Fibroblast of pulmonary artery (primary cell): ENCODE measurements around the gene ZNF263.

Source experiments
- DNase-seq: peaks from one replicate; pipeline ENCODE4 v3.0.0-alpha.2; 2010; ENCODE audit warnings: low read depth
- H3K4me3 ChIP-seq: replicated peaks from 2 replicates; pipeline ENCODE4 v1.5.1; 2011; ENCODE audit warnings: low read depth, mild to moderate bottlenecking, control low read depth, low read length, moderate library complexity
- TF ChIP-seq, protein P1 (sequence below): IDR thresholded peaks from 2 replicates; pipeline ENCODE4 v1.5.1; 2011; ENCODE audit warnings: mild to moderate bottlenecking, control low read depth, low read length, inconsistent platforms; ENCODE audit errors: missing control alignments

ZNF263 gene

DNA sequence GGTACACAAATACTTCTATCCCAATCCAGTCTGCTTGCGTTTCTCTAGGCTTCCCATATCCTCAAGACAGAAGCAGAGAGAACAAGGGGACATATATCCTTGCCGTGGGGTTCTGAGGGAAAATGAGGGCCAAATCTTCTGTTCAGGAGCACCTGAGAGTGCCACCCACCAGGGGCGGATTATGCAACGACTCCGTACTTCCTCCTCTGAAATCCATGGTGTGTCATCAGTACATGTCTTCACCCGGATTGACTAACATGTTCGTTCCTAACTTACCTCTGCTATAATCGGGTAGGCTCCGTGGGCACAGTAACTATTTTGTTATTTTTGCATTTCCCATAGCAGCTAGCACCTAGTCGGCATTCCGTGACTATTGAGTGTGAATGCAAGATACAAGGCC lies 40.6 kb upstream of the ZNF263 start:
- no peak for DNase-seq
- H3K4me3 ChIP-seq: no peak overlapping the region
- TF ChIP-seq, protein P1, sequence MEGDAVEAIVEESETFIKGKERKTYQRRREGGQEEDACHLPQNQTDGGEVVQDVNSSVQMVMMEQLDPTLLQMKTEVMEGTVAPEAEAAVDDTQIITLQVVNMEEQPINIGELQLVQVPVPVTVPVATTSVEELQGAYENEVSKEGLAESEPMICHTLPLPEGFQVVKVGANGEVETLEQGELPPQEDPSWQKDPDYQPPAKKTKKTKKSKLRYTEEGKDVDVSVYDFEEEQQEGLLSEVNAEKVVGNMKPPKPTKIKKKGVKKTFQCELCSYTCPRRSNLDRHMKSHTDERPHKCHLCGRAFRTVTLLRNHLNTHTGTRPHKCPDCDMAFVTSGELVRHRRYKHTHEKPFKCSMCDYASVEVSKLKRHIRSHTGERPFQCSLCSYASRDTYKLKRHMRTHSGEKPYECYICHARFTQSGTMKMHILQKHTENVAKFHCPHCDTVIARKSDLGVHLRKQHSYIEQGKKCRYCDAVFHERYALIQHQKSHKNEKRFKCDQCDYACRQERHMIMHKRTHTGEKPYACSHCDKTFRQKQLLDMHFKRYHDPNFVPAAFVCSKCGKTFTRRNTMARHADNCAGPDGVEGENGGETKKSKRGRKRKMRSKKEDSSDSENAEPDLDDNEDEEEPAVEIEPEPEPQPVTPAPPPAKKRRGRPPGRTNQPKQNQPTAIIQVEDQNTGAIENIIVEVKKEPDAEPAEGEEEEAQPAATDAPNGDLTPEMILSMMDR: no peak

DNA sequence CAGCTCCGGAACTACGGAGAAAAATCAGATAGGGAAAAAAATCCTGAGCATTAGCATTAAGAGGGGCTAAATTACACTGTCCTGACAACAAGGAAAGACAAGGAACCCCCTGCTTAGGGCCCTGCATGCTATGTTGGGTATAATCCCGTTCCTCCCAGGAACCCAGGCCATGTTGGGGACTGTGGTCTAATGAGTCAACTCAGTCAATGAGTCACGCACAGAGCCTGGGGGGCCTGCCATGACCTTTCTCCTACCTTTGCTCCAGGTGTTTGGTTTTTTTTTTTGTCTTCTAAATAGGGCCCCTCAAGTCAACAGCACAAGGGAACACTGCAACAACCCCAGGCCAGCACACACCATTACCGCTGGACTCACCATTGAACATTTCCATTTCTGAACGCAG lies 39.4 kb upstream of the ZNF263 start:
- TF ChIP-seq, protein P1: no peak
- no peak overlapping the region for H3K4me3 ChIP-seq
- no peak for DNase-seq

DNA sequence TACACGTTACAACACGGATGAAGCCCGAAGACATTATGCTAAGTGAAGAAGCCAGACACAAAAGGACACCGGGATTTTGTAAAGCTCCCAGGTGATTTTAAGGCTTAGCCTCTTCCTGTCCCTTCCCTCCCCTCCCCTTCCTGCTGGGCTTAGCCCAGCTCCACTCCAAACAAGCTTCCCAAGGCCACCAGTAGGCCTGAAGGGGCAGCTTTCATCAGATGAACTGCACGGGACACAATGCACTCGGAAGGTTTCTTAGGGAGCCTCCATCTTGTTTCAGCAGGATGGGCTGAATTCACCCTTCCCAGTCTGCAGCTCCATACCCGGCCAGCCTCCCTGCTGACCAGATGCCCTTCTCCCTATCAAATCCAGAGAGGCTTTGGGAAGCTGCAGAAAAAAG lies 37.3 kb upstream of the ZNF263 start:
- H3K4me3 ChIP-seq: no peak overlapping the region
- TF ChIP-seq, protein P1: no peak
- no peak for DNase-seq

DNA sequence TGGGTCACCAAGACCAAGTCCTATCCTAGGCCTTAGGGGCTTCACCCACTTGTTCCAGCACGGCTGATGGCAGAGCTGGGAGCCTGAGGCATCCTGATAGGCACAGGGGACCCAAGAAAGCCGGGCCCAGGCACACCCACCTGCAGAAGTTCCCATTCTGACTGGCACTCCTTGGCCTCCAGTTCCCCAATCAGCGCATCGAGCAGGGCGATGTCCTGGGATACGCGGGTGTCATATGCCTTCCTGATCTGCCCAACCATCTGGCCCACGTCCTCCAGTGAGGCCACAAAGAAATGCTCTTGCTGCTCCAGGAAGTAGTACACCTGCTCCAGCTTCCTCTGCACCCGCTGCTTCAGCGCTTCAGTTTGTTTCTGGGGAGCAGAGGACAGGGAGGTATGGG lies 36.4 kb upstream of the ZNF263 start:
- DNase-seq: no peak
- H3K4me3 ChIP-seq: no peak overlapping the region
- TF ChIP-seq, protein P1: no peak

DNA sequence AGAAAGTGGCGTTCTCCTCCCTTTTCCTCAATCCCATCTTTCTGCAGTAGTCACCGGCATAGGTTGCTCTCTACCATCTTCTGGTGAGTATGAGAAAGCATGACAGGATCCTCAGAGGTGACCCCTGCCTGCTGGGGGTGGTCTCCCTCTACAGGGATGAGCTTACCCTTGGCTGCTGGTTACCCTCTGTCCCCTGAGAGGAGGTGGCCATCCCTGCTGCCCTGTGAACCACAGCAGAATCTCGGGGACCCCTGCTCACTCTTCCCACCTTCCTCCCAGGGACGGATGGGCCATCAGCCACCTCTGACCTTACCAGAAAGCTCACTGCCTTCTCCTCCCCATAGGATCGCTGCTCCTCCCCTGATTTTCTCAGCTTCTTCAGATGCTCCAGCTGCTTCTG lies 34.7 kb upstream of the ZNF263 start:
- TF ChIP-seq, protein P1: no peak
- H3K4me3 ChIP-seq: no peak overlapping the region
- no peak for DNase-seq

DNA sequence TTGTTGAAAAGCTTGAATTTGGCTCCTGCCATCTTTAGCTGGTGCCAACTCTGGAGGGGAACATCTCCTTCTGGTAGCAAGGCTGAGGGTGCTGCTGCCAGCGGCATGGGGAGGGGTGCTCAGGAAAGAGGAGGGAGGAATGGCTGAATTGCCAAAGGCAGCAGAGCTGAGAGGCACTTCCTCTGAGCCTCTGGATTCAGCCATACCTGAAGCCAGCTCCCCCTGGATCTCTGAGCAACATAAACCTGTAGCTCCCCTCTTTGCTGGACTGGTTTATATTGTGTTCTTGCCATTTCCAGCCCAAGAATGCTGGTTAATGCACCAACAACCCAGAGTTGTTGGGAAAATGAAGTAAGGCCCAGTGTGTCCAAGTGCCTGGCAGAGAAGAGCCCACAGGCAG lies 34.3 kb upstream of the ZNF263 start:
- H3K4me3 ChIP-seq: no peak overlapping the region
- no peak for DNase-seq
- TF ChIP-seq, protein P1: no peak

DNA sequence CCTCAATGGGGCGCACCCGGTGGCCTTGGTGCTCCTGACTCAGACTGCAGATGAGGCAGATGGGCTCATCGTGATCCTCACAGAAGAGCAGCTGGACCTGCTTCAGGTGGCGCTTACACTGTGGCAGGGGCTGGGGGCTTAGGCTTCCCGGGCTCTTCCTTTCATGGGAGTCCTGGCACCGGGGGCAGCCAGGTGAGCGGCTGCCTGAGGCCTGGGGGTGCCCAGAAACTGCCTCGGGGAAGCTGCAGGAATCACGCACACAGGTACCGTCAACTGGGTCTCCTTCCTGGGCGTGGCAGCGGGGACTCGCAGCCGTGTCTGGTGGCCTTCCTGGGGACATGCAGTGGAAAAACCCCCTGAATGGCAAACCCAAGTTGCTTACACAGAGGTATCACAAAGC lies 33.8 kb upstream of the ZNF263 start:
- no peak overlapping the region for H3K4me3 ChIP-seq
- TF ChIP-seq, protein P1: no peak
- no peak for DNase-seq
